WTC11 (cell line): ENCODE data around the gene TNXB. TPM values are rescaled to one million over a fixed set of nuclear protein-coding genes. Genes with fewer than 3 reads are reported as not detected.

ENCODE experiments used
- ATAC-seq: fragments of 200-7000 bp; cut with Tn5 transposase; 2 replicates; pipeline ENCODE4 v1.10.0; 2021; ENCODE audit warnings: mild to moderate bottlenecking, moderate library complexity
- Bru-seq: library from RNA; stranded (reverse); fragments of 400-500 nt; gene quantifications from one replicate; lab custom pipeline; 2021; lab: Mats Ljungman, UMichigan
- CTCF ChIA-PET: fragments of 300-600 bp; sonication (Branson Sonifier 250); formaldehyde crosslinking; loops from one replicate; lab custom pipeline; 2021; ENCODE audit warnings: antibody characterized with exemption; lab: Charles Lee
- POLR2A ChIA-PET: fragments of 350-600 bp; sonication (Branson Sonifier 250); formaldehyde crosslinking; loops from one replicate; lab custom pipeline; 2021; ENCODE audit warnings: antibody characterized with exemption; lab: Charles Lee
- DNase-seq: peaks from one replicate; pipeline ENCODE4 v3.0.0; 2021; ENCODE audit warnings: low spot score
- H3K27ac Mint-ChIP-seq: 2 replicates; pipeline ENCODE4 v1.8.0; 2021; ENCODE audit warnings: mixed read lengths
- H3K27me3 Mint-ChIP-seq: 2 replicates; pipeline ENCODE4 v1.8.0; 2021; ENCODE audit warnings: low read depth, mild to moderate bottlenecking, moderate library complexity, mixed read lengths
- H3K36me3 Mint-ChIP-seq: 2 replicates; pipeline ENCODE4 v1.8.0; 2021; ENCODE audit warnings: mixed read lengths
- H3K4me1 Mint-ChIP-seq: 2 replicates; pipeline ENCODE4 v1.8.0; 2022; ENCODE audit warnings: mixed read lengths
- H3K4me3 Mint-ChIP-seq: 2 replicates; pipeline ENCODE4 v1.8.0; 2021; ENCODE audit warnings: mild to moderate bottlenecking, moderate library complexity, mixed read lengths
- H3K9me3 Mint-ChIP-seq: 2 replicates; pipeline ENCODE4 v1.8.0; 2021; ENCODE audit warnings: mixed read lengths
- AFF4 ChIP-seq: sonication (generic); formaldehyde crosslinking; IDR thresholded peaks from 2 replicates; pipeline ENCODE4 v1.8.1; 2023; ENCODE audit warnings: mild to moderate bottlenecking, missing genetic modification reagents, borderline replicate concordance
- ARID4B ChIP-seq: sonication (generic); formaldehyde crosslinking; IDR thresholded peaks from 2 replicates; pipeline ENCODE4 v1.8.0; 2023; ENCODE audit warnings: missing genetic modification reagents, mild to moderate bottlenecking, borderline replicate concordance
- ATF6 ChIP-seq: sonication (generic); formaldehyde crosslinking; IDR thresholded peaks from 2 replicates; pipeline ENCODE4 v1.8.1; 2023; ENCODE audit warnings: mild to moderate bottlenecking, missing genetic modification reagents
- ESRRA ChIP-seq: sonication (generic); formaldehyde crosslinking; IDR thresholded peaks from 2 replicates; pipeline ENCODE4 v1.8.1; 2022; ENCODE audit warnings: mild to moderate bottlenecking, missing genetic modification reagents, borderline replicate concordance
- MXD4 ChIP-seq: fragments of 250-450 bp; sonication (Bioruptor Pico); IDR thresholded peaks from 2 replicates; pipeline ENCODE4 v1.8.0; 2021; ENCODE audit warnings: mild to moderate bottlenecking, moderate library complexity, borderline replicate concordance
- MYBL2 ChIP-seq: sonication (generic); formaldehyde crosslinking; IDR thresholded peaks from 2 replicates; pipeline ENCODE4 v1.8.1; 2023; ENCODE audit warnings: mild to moderate bottlenecking, moderate library complexity, missing genetic modification reagents
- PRRX2 ChIP-seq: fragments of 250-450 bp; sonication (Bioruptor Pico); IDR thresholded peaks from 2 replicates; pipeline ENCODE4 v1.8.0; 2021; ENCODE audit warnings: mild to moderate bottlenecking
- SMAD4 ChIP-seq: sonication (generic); formaldehyde crosslinking; IDR thresholded peaks from 2 replicates; pipeline ENCODE4 v1.8.0; 2022; ENCODE audit warnings: mild to moderate bottlenecking, missing genetic modification reagents
- TCF7 ChIP-seq: sonication (generic); formaldehyde crosslinking; IDR thresholded peaks from 2 replicates; pipeline ENCODE4 v1.8.0; 2022; ENCODE audit warnings: mild to moderate bottlenecking, low read depth, missing genetic modification reagents, moderate library complexity
- TEAD4 ChIP-seq: sonication (generic); formaldehyde crosslinking; IDR thresholded peaks from 2 replicates; pipeline ENCODE4 v1.8.0; 2022; ENCODE audit warnings: mild to moderate bottlenecking, missing genetic modification reagents
- ZBTB21 ChIP-seq: sonication (generic); formaldehyde crosslinking; IDR thresholded peaks from 2 replicates; pipeline ENCODE4 v1.8.1; 2023; ENCODE audit warnings: mild to moderate bottlenecking, missing genetic modification reagents, borderline replicate concordance
- ZNF263 ChIP-seq: sonication (generic); formaldehyde crosslinking; IDR thresholded peaks from 2 replicates; pipeline ENCODE4 v1.8.1; 2022; ENCODE audit warnings: low read depth, mild to moderate bottlenecking, moderate library complexity, missing genetic modification reagents
- long read RNA-seq, 3 experiments: library from RNA in 1 of 3; library from capped mRNA in 1 of 3; library from polyadenylated mRNA in 1 of 3; unstranded in 2 of 3; stranded (forward) in 1 of 3; transcript quantifications; one replicate each; pipeline ENCODE4 v2.0.0, GENCODE V29; 2021
- total RNA-seq: library from RNA; stranded (reverse); gene quantifications from 3 replicates; pipeline ENCODE4 v1.2.3, GENCODE V29; 2021

TNXB gene
- total RNA-seq (6.4 to 10.9 TPM (median 9.0 TPM) in 3 replicates), Bru-seq, nascent RNA (percentile 37 among the genes with signal in this experiment)
- long read RNA-seq, experiment 1, partial matches to known transcripts = 5 of 6 reads
- long read RNA-seq, experiment 1, other reads (novel, unspliced or antisense) = 1 of 6 reads
- long read RNA-seq, experiment 2, partial matches to known transcripts = 3 of 6 reads
- long read RNA-seq, experiment 2, other reads (novel, unspliced or antisense) = 3 of 6 reads
- long read RNA-seq, experiment 3 = 0 reads

GRCh38 chr6:32109114-32109764 lies at the start of gene TNXB:
Gene TNXB (minus strand): TSS chr6:32109338. CDS start chr6:32098198, 11,140 bp downstream.
- no peaks in the 10 kb centered on the region for H3K36me3 Mint-ChIP-seq
- ChIA-PET POLR2A (interaction anchor here (0.5 to 0.8 kb wide), 4 partner anchors 10 to 863 kb away, joined by 3 to 6 read pairs (median 4); partner anchors contain the start of gene FKBPL), CTCF (interaction anchor here (0.6 to 3.4 kb wide), 10 partner anchors 8 to 86 kb away, joined by 3 to 20 read pairs (median 6); no protein-coding TSS in a partner anchor)
- no peak within 1 kb of the TSS for H3K4me3 Mint-ChIP-seq
- ATAC-seq = peak; percentile 6
- TF ChIP-seq ZNF263 (CRISPR knock-in tag) (peak; percentile 62; the same call in 1 of the 2 replicates), SMAD4 (no peak), ATF6 (CRISPR knock-in tag) (no peak), MYBL2 (CRISPR knock-in tag) (no peak), ZBTB21 (CRISPR knock-in tag) (no peak)
- H3K4me1 Mint-ChIP-seq = peaks cover 20% of the 10 kb centered on the region
- DNase-seq = no peak
- H3K27ac Mint-ChIP-seq = no peak within 1 kb of the TSS
- peaks cover 23% of the 10 kb centered on the region for H3K27me3 Mint-ChIP-seq
- H3K9me3 Mint-ChIP-seq = no peaks in the 10 kb centered on the region

GRCh38 chr6:32158052-32158451 lies 48.9 kb upstream of the TNXB start:
- no peak for ATAC-seq
- H3K27me3 Mint-ChIP-seq = peaks cover under 1% of the 10 kb centered on the region
- peaks cover 7% of the 10 kb centered on the region for H3K4me1 Mint-ChIP-seq
- H3K9me3 Mint-ChIP-seq = no peaks in the 10 kb centered on the region
- peaks cover 34% of the 10 kb centered on the region for H3K36me3 Mint-ChIP-seq
- TF ChIP-seq MXD4 (CRISPR knock-in tag) = no peak
- TF ChIP-seq TEAD4 = no peak
- TF ChIP-seq PRRX2 = no peak
- no peak for TF ChIP-seq ESRRA (CRISPR knock-in tag)
- TF ChIP-seq TCF7 (CRISPR knock-in tag) = no peak
- TF ChIP-seq AFF4 (CRISPR knock-in tag) = no peak
- no peak for TF ChIP-seq ARID4B
- H3K27ac Mint-ChIP-seq = no peak overlapping the region
- H3K4me3 Mint-ChIP-seq = no peak overlapping the region
- no peak for DNase-seq
- ChIA-PET CTCF (interaction anchor here (1.4 kb wide), 1 partner anchor 9 kb away, joined by 3 read pairs; no protein-coding TSS in a partner anchor), POLR2A (no interaction called here)
